GM18868 (cell line): ENCODE data around the gene UTS2R.
"Not testable (repeated sequence)": the region's sequence is repeated elsewhere in the genome, so short reads cannot be mapped to it uniquely, and the experiment has no call there.

ENCODE experiments used
- ATAC-seq: cut with Tn5 transposase; IDR thresholded peaks from one replicate; pipeline ENCODE4 v1.9.1; 2021; ENCODE audit warnings: mild to moderate bottlenecking, moderate library complexity; ENCODE audit not compliant: unreplicated experiment

Gene UTS2R

GRCh38 chr17:82334204-82334621 is 37.4 kb upstream of the UTS2R start:
- ATAC-seq: no peak

GRCh38 chr17:82334622-82335394 is 36.8 kb upstream of the UTS2R start:
- no peak for ATAC-seq

- ATAC-seq: no peak
Measured at GRCh38 chr17:82338858-82339633, 32.5 kb upstream of the UTS2R start.

GRCh38 chr17:82339634-82340580 is 31.7 kb upstream of the UTS2R start:
- no peak for ATAC-seq

GRCh38 chr17:82342361-82343079 is 29.0 kb upstream of the UTS2R start:
- no peak for ATAC-seq

DNA sequence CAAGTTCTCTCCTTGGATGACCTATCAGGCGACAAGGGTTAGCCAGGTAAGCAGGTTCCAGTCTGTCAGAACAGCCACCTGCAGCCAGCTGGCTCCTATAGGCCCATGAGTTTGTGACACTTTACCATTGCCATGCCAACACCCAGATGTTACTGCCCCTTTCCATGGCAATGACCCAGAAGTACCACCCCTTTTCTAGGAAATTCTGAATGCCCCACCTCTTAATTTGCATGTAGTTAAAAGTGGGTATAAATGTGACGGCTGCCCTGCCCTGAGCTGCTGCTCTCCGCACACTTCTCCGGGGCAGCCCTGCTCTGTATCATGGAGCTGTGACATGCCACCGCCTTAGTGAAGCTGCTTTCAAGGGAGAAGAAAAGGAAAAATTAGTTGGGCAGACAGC is 28.0 kb upstream of the UTS2R start:
- no peak for ATAC-seq

GRCh38 chr17:82344175-82344907 is 27.2 kb upstream of the UTS2R start:
- no peak for ATAC-seq

GRCh38 chr17:82345151-82345976 is 26.2 kb upstream of the UTS2R start:
- ATAC-seq: no peak

- ATAC-seq: no peak
Measured at GRCh38 chr17:82346342-82347300, 24.9 kb upstream of the UTS2R start.

- ATAC-seq: not testable (repeated sequence)
Measured at GRCh38 chr17:82347994-82348393, 23.6 kb upstream of the UTS2R start.

DNA sequence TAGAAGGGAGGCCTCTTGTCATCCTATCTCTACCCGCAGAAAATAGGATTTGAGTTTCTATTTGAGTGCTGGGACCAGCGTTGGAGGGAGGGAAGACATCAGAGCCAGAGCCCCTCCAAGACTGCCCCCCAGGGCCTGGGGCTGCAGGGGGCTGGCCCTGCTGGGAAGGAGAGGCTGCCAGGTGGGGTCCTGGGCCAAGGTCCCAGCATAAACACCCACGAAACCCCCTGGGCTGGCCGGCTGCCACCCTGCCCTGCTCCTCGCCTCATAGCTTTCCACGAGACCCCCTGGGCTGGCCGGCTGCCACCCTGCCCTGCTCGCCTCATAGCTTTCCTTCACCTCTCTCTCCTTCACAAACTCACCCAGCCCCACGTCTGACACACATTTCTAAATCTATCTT is 23.1 kb upstream of the UTS2R start:
- ATAC-seq: no peak

GRCh38 chr17:82348866-82349265 is 22.7 kb upstream of the UTS2R start:
- no peak for ATAC-seq

- ATAC-seq: no peak
Measured at GRCh38 chr17:82349287-82349701, 22.3 kb upstream of the UTS2R start.

DNA sequence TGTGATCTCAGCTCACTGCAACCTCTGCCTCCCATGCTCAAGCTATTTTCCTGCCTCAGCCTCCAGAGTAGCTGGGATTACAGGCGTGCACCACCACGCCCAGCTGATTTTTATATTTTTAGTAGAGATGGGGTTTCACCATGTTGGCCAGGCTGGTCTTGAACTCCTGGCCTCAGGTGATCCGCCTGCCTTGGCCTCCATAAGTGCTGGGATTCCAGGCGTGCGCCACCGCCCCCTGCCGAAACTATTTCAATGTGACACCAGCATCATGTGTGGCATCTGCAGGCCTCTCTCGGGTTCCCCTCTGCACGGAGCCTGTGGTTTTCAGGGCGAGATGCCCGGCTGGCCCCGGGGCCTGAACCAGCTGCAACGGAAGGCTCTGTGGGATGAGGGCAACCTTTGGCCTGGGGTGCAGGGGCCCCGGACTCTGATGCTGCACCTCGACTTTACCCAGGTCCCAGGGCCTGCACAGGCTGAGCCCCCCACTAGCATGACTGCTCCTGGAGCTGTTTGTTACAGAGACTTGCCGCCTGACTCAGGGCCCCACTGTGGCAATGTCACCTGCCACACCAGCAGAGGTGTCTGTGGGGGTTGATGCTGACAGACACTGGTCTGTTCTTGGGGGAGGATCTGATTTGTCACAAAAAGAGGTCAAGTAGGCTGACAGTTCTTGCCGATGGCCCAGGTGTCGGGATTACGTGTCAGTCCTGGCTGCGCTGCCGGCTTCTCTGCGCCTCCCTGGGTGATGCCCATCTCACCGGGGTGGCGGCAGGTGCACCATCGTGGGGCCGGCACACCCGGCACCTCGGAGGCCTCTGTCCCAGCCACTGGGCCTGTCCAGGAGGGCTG is 21.2 kb upstream of the UTS2R start:
- no peak for ATAC-seq

DNA sequence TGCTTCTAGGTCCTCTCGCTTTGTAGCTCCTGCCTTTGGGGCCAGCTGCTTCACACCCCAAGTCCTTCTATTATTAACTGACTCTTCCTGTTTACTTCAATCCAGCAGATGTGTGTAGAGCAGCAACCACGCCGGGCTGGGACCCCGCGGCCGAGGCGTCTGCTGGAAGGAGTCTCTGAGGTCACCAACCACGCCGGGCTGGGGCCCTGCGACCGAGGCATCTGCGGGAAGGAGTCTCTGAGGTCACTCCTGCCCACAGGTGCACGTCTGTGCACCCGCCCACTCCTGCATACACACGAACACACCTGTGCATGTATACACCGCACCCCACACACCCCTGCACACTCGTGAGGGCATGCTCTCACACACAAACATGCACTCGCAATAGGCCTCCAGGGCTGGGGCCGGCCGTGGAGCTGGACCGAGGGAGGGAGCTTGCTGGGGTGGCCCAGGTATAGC is 20.3 kb upstream of the UTS2R start:
- no peak for ATAC-seq

GRCh38 chr17:82351713-82352488 is 19.7 kb upstream of the UTS2R start:
- ATAC-seq: no peak
